Esophagus muscularis mucosa (tissue), 3 donors: ENCODE data around the gene ZNF77.
"Not testable (repeated sequence)": the region's sequence is repeated elsewhere in the genome, so short reads cannot be mapped to it uniquely, and the experiment has no call there.

Experiments
- POLR2A ChIP-seq: fragments of 450-650 bp; IDR thresholded peaks from one replicate; pipeline ENCODE4 v1.6.1; 2017; ENCODE audit warnings: antibody characterized with exemption, moderate library complexity, mild to moderate bottlenecking, low read depth
- POLR2AphosphoS5 ChIP-seq, 2 donors: sonication (generic); formaldehyde crosslinking; IDR thresholded peaks; one replicate each; pipeline ENCODE4 v1.6.1; 2017; ENCODE audit warnings: antibody characterized with exemption in 2 of 2
- TF ChIP-seq, protein P1 (sequence below), 3 experiments: fragments of 200-600 bp in 2 of 3; fragments of 450-650 bp in 1 of 3; sonication (generic) in 2 of 3; IDR thresholded peaks; one replicate each; pipeline ENCODE4 v1.5.1; 2017 to 2019; ENCODE audit warnings: antibody characterized with exemption in 3 of 3, mild to moderate bottlenecking in 2 of 3, moderate library complexity in 1 of 3

DNA sequence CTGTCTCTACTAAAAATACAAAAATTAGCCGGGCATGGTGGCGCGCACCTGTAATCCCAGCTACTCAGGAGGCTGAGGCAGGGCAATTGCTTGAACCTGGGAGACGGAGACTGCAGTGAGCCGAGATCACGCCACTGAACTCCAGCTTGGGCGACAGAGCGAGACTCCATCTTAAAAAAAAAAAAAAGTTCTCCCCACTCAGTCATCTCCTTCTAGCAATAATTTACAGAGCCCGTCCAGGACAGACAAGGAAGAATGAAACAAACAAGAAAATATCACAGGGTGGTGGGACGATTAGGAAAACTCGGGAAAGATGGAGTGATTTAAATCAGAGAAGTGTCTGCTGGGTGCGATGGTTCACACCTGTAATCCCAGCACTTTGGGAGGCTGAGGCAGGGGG, 18.9 kb upstream of the ZNF77 start:
- TF ChIP-seq POLR2AphosphoS5 (IDR thresholded peaks at IDR 0.05); POLR2A: not testable (repeated sequence)
- TF ChIP-seq, protein P1, sequence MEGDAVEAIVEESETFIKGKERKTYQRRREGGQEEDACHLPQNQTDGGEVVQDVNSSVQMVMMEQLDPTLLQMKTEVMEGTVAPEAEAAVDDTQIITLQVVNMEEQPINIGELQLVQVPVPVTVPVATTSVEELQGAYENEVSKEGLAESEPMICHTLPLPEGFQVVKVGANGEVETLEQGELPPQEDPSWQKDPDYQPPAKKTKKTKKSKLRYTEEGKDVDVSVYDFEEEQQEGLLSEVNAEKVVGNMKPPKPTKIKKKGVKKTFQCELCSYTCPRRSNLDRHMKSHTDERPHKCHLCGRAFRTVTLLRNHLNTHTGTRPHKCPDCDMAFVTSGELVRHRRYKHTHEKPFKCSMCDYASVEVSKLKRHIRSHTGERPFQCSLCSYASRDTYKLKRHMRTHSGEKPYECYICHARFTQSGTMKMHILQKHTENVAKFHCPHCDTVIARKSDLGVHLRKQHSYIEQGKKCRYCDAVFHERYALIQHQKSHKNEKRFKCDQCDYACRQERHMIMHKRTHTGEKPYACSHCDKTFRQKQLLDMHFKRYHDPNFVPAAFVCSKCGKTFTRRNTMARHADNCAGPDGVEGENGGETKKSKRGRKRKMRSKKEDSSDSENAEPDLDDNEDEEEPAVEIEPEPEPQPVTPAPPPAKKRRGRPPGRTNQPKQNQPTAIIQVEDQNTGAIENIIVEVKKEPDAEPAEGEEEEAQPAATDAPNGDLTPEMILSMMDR (IDR thresholded peaks at IDR 0.05) = not testable (repeated sequence)
